K562 (cell line): ENCODE results near the gene INHA. TPM values are rescaled to one million over a fixed set of nuclear protein-coding genes. Genes with fewer than 3 reads are reported as not detected.

Experiments used
- ELF4 ChIP-seq: fragments of 450-650 bp; formaldehyde crosslinking; IDR thresholded peaks from 2 replicates; pipeline ENCODE4 v1.4.0; 2022; ENCODE audit warnings: missing genetic modification characterization
- FOXJ2 ChIP-seq: fragments of 200-800 bp; sonication (Bioruptor generic); IDR thresholded peaks from 2 replicates; pipeline ENCODE4 v1.6.1; 2016; ENCODE audit warnings: missing genetic modification characterization, missing compliant biosample characterization
- GATA2 ChIP-seq: sonication (generic); formaldehyde crosslinking; IDR thresholded peaks from 2 replicates; pipeline ENCODE4 v1.4.0; 2020; ENCODE audit warnings: mild to moderate bottlenecking, missing genetic modification reagents
- IRF9 ChIP-seq: fragments of 450-650 bp; IDR thresholded peaks from 2 replicates; pipeline ENCODE4 v1.6.1; 2016; ENCODE audit warnings: missing biosample characterization, missing genetic modification characterization
- NBN ChIP-seq: fragments of 450-650 bp; IDR thresholded peaks from 2 replicates; pipeline ENCODE4 v1.6.1; 2016; ENCODE audit warnings: low read depth, mild to moderate bottlenecking
- NKRF ChIP-seq: fragments of 450-650 bp; IDR thresholded peaks from 2 replicates; pipeline ENCODE4 v1.6.1; 2016; ENCODE audit warnings: borderline replicate concordance
- TCFL5 ChIP-seq: fragments of 250-450 bp; sonication (Bioruptor Pico); conservative IDR thresholded peaks from 2 replicates; pipeline ENCODE4 v1.6.1; 2021; ENCODE audit warnings: mild to moderate bottlenecking, moderate library complexity, matching md5 sums
- ZNF592 ChIP-seq: fragments of 450-650 bp; IDR thresholded peaks from 2 replicates; pipeline ENCODE4 v1.6.1; 2017; ENCODE audit warnings: antibody characterized with exemption, mild to moderate bottlenecking
- polyA plus RNA-seq, 8 experiments: library from polyadenylated mRNA; depleted of rRNA in 4 of 8; stranded (reverse) in 5 of 8; unstranded in 3 of 8; fragments of >200 nt; fragmentation: Nextera tagmentation in 2 of 8; fragmentation: Illumina TruSeq in 1 of 8; extraction: Ambion mirVana in 2 of 8; extraction: Trizol in 1 of 8; gene quantifications; 2 replicates each; pipeline versions ENCODE4 v1.2.1 to v1.2.3, GENCODE V29; 2011 to 2014; ENCODE audit warnings: inconsistent platforms in 1 of 8, missing spikeins in 1 of 8
- total RNA-seq, 7 experiments: library from RNA; depleted of rRNA in 6 of 7; stranded (reverse); fragments of >200 nt in 6 of 7; fragmentation: Illumina TruSeq in 2 of 7; extraction: Trizol in 2 of 7; gene quantifications; 2 replicates each; pipeline versions ENCODE4 v1.2.1 to v1.2.3, GENCODE V29; 2011 to 2021; ENCODE audit warnings: low replicate concordance in 1 of 7
- TF ChIP-seq, protein P1 (sequence below): fragments of 250-450 bp; sonication (Bioruptor Pico); IDR thresholded peaks from 2 replicates; pipeline ENCODE4 v1.4.0; 2020; ENCODE audit warnings: mild to moderate bottlenecking, moderate library complexity, borderline replicate concordance
- TF ChIP-seq, protein P2 (sequence below): fragments of 450-650 bp; formaldehyde crosslinking; IDR thresholded peaks from 2 replicates; pipeline ENCODE4 v1.4.0; 2022; ENCODE audit warnings: missing genetic modification characterization
- TF ChIP-seq, protein P3 (sequence below): sonication (generic); formaldehyde crosslinking; IDR thresholded peaks from 2 replicates; pipeline ENCODE4 v1.8.0; 2022; ENCODE audit warnings: missing genetic modification reagents, mild to moderate bottlenecking, borderline replicate concordance

Gene INHA
- total and polyA plus RNA-seq, 9 of the 15 experiments (the other 6 are each of a cell fraction or from before 2014, with no cell fraction given), result 0.07 to 1.9 (median 0.40) TPM

- TF ChIP-seq, protein P1, sequence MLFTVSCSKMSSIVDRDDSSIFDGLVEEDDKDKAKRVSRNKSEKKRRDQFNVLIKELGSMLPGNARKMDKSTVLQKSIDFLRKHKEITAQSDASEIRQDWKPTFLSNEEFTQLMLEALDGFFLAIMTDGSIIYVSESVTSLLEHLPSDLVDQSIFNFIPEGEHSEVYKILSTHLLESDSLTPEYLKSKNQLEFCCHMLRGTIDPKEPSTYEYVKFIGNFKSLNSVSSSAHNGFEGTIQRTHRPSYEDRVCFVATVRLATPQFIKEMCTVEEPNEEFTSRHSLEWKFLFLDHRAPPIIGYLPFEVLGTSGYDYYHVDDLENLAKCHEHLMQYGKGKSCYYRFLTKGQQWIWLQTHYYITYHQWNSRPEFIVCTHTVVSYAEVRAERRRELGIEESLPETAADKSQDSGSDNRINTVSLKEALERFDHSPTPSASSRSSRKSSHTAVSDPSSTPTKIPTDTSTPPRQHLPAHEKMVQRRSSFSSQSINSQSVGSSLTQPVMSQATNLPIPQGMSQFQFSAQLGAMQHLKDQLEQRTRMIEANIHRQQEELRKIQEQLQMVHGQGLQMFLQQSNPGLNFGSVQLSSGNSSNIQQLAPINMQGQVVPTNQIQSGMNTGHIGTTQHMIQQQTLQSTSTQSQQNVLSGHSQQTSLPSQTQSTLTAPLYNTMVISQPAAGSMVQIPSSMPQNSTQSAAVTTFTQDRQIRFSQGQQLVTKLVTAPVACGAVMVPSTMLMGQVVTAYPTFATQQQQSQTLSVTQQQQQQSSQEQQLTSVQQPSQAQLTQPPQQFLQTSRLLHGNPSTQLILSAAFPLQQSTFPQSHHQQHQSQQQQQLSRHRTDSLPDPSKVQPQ (CRISPR knock-in tag), result no peak
- TF ChIP-seq IRF9 (tag) (no peak), ELF4 (CRISPR knock-in tag) (0 out of 2 replicates have a peak, but pooled peaks have one; percentile 50), TCFL5 (CRISPR knock-in tag) (no peak), FOXJ2 (tag) (no peak), NBN (no peak), NKRF (no peak), GATA2 (CRISPR knock-in tag) (0 out of 2 replicates have a peak, but pooled peaks have one; percentile 12), ZNF592 (0 out of 2 replicates have a peak, but pooled peaks have one; percentile 29)
- TF ChIP-seq, protein P2, sequence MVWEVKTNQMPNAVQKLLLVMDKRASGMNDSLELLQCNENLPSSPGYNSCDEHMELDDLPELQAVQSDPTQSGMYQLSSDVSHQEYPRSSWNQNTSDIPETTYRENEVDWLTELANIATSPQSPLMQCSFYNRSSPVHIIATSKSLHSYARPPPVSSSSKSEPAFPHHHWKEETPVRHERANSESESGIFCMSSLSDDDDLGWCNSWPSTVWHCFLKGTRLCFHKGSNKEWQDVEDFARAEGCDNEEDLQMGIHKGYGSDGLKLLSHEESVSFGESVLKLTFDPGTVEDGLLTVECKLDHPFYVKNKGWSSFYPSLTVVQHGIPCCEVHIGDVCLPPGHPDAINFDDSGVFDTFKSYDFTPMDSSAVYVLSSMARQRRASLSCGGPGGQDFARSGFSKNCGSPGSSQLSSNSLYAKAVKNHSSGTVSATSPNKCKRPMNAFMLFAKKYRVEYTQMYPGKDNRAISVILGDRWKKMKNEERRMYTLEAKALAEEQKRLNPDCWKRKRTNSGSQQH (CRISPR knock-in tag), result 0 out of 2 replicates have a peak, but pooled peaks have one; percentile 8
- TF ChIP-seq, protein P3, sequence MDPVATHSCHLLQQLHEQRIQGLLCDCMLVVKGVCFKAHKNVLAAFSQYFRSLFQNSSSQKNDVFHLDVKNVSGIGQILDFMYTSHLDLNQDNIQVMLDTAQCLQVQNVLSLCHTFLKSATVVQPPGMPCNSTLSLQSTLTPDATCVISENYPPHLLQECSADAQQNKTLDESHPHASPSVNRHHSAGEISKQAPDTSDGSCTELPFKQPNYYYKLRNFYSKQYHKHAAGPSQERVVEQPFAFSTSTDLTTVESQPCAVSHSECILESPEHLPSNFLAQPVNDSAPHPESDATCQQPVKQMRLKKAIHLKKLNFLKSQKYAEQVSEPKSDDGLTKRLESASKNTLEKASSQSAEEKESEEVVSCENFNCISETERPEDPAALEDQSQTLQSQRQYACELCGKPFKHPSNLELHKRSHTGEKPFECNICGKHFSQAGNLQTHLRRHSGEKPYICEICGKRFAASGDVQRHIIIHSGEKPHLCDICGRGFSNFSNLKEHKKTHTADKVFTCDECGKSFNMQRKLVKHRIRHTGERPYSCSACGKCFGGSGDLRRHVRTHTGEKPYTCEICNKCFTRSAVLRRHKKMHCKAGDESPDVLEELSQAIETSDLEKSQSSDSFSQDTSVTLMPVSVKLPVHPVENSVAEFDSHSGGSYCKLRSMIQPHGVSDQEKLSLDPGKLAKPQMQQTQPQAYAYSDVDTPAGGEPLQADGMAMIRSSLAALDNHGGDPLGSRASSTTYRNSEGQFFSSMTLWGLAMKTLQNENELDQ, result no peak
Observed at GRCh38 chr2:219526320-219527075, 45.6 kb upstream of the INHA start (continued).
